WTC11 (cell line): ENCODE data around the gene RAPGEF2.

ENCODE experiments used
- CREB1 ChIP-seq: sonication (generic); formaldehyde crosslinking; IDR thresholded peaks from 2 replicates; pipeline ENCODE4 v1.8.0; 2023; ENCODE audit warnings: mild to moderate bottlenecking, missing genetic modification reagents
- FOXJ3 ChIP-seq: sonication (generic); formaldehyde crosslinking; IDR thresholded peaks from 2 replicates; pipeline ENCODE4 v1.9.0; 2021; ENCODE audit warnings: missing genetic modification reagents, mild to moderate bottlenecking, borderline replicate concordance
- FOXK1 ChIP-seq: sonication (generic); formaldehyde crosslinking; IDR thresholded peaks from 2 replicates; pipeline ENCODE4 v1.8.0; 2022; ENCODE audit warnings: mild to moderate bottlenecking, moderate library complexity, missing genetic modification reagents
- FOXP1 ChIP-seq: sonication (generic); formaldehyde crosslinking; IDR thresholded peaks from 2 replicates; pipeline ENCODE4 v1.8.0; 2022; ENCODE audit warnings: missing genetic modification reagents, mild to moderate bottlenecking, moderate library complexity, borderline replicate concordance
- NFE2L1 ChIP-seq: sonication (generic); formaldehyde crosslinking; IDR thresholded peaks from 2 replicates; pipeline ENCODE4 v1.8.1; 2023; ENCODE audit warnings: missing genetic modification reagents
- TEAD4 ChIP-seq: sonication (generic); formaldehyde crosslinking; IDR thresholded peaks from 2 replicates; pipeline ENCODE4 v1.8.0; 2022; ENCODE audit warnings: mild to moderate bottlenecking, missing genetic modification reagents
- USF2 ChIP-seq: sonication (generic); formaldehyde crosslinking; IDR thresholded peaks from 2 replicates; pipeline ENCODE4 v1.8.1; 2023; ENCODE audit warnings: mild to moderate bottlenecking, missing genetic modification reagents, moderate library complexity
- ZNF121 ChIP-seq: sonication (generic); formaldehyde crosslinking; IDR thresholded peaks from 2 replicates; pipeline ENCODE4 v1.8.0; 2023; ENCODE audit warnings: missing genetic modification reagents
- TF ChIP-seq, protein P1 (sequence below): sonication (generic); formaldehyde crosslinking; IDR thresholded peaks from 2 replicates; pipeline ENCODE4 v1.8.1; 2023; ENCODE audit warnings: mild to moderate bottlenecking, missing genetic modification reagents
- TF ChIP-seq, protein P2 (sequence below): fragments of 200-600 bp; IDR thresholded peaks from 2 replicates; pipeline ENCODE4 v1.8.0; 2022; ENCODE audit warnings: antibody characterized with exemption
- TF ChIP-seq, protein P3 (sequence below): sonication (generic); formaldehyde crosslinking; IDR thresholded peaks from 2 replicates; pipeline ENCODE4 v1.8.0; 2022; ENCODE audit warnings: mild to moderate bottlenecking, missing genetic modification reagents
- TF ChIP-seq, protein P4 (sequence below): sonication (generic); formaldehyde crosslinking; IDR thresholded peaks from 2 replicates; pipeline ENCODE4 v1.8.1; 2022; ENCODE audit warnings: missing genetic modification reagents, borderline replicate concordance

GRCh38 chr4:159126716-159127115, 23.8 kb downstream of the RAPGEF2 start:
- TF ChIP-seq, protein P1, sequence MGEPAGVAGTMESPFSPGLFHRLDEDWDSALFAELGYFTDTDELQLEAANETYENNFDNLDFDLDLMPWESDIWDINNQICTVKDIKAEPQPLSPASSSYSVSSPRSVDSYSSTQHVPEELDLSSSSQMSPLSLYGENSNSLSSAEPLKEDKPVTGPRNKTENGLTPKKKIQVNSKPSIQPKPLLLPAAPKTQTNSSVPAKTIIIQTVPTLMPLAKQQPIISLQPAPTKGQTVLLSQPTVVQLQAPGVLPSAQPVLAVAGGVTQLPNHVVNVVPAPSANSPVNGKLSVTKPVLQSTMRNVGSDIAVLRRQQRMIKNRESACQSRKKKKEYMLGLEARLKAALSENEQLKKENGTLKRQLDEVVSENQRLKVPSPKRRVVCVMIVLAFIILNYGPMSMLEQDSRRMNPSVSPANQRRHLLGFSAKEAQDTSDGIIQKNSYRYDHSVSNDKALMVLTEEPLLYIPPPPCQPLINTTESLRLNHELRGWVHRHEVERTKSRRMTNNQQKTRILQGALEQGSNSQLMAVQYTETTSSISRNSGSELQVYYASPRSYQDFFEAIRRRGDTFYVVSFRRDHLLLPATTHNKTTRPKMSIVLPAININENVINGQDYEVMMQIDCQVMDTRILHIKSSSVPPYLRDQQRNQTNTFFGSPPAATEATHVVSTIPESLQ (CRISPR knock-in tag) = no peak
- TF ChIP-seq, protein P2, sequence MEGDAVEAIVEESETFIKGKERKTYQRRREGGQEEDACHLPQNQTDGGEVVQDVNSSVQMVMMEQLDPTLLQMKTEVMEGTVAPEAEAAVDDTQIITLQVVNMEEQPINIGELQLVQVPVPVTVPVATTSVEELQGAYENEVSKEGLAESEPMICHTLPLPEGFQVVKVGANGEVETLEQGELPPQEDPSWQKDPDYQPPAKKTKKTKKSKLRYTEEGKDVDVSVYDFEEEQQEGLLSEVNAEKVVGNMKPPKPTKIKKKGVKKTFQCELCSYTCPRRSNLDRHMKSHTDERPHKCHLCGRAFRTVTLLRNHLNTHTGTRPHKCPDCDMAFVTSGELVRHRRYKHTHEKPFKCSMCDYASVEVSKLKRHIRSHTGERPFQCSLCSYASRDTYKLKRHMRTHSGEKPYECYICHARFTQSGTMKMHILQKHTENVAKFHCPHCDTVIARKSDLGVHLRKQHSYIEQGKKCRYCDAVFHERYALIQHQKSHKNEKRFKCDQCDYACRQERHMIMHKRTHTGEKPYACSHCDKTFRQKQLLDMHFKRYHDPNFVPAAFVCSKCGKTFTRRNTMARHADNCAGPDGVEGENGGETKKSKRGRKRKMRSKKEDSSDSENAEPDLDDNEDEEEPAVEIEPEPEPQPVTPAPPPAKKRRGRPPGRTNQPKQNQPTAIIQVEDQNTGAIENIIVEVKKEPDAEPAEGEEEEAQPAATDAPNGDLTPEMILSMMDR = no peak
- TF ChIP-seq, protein P3, sequence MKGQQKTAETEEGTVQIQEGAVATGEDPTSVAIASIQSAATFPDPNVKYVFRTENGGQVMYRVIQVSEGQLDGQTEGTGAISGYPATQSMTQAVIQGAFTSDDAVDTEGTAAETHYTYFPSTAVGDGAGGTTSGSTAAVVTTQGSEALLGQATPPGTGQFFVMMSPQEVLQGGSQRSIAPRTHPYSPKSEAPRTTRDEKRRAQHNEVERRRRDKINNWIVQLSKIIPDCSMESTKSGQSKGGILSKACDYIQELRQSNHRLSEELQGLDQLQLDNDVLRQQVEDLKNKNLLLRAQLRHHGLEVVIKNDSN = no peak
- no peak for TF ChIP-seq FOXK1 (CRISPR knock-in tag)
- no peak for TF ChIP-seq NFE2L1 (CRISPR knock-in tag)
- TF ChIP-seq USF2 (CRISPR knock-in tag) = no peak
- no peak for TF ChIP-seq ZNF121 (CRISPR knock-in tag)
- no peak for TF ChIP-seq FOXP1 (CRISPR knock-in tag)
- no peak for TF ChIP-seq TEAD4 (CRISPR knock-in tag)
- TF ChIP-seq, protein P4, sequence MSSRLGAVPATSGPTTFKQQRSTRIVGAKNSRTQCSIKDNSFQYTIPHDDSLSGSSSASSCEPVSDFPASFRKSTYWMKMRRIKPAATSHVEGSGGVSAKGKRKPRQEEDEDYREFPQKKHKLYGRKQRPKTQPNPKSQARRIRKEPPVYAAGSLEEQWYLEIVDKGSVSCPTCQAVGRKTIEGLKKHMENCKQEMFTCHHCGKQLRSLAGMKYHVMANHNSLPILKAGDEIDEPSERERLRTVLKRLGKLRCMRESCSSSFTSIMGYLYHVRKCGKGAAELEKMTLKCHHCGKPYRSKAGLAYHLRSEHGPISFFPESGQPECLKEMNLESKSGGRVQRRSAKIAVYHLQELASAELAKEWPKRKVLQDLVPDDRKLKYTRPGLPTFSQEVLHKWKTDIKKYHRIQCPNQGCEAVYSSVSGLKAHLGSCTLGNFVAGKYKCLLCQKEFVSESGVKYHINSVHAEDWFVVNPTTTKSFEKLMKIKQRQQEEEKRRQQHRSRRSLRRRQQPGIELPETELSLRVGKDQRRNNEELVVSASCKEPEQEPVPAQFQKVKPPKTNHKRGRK (CRISPR knock-in tag) = no peak
- no peak for TF ChIP-seq FOXJ3
- no peak for TF ChIP-seq CREB1 (CRISPR knock-in tag)
